Ishikawa (cell line): ENCODE results near the gene GBP7.

Experiments
- CREB1 ChIP-seq: IDR thresholded peaks from 2 replicates; pipeline ENCODE4 v1.6.1; 2012; ENCODE audit warnings: low read depth
- EGR1 ChIP-seq: IDR thresholded peaks from 2 replicates; pipeline ENCODE4 v1.6.1; 2012
- TAF1 ChIP-seq: IDR thresholded peaks from 2 replicates; pipeline ENCODE4 v1.6.1; 2012; ENCODE audit warnings: low read depth, mild to moderate bottlenecking
- TEAD4 ChIP-seq: IDR thresholded peaks from 2 replicates; pipeline ENCODE4 v1.6.1; 2012
- USF1 ChIP-seq: IDR thresholded peaks from 2 replicates; pipeline ENCODE4 v1.6.1; 2012

GRCh38 chr1:89221341-89221740 lies 45.5 kb upstream of the GBP7 start:
- no peak for TF ChIP-seq TAF1
- no peak for TF ChIP-seq USF1
- no peak for TF ChIP-seq EGR1
- no peak for TF ChIP-seq TEAD4
- no peak for TF ChIP-seq CREB1
